Thoracic aorta (tissue), 2 donors: ENCODE data around the gene STARD10. TPM values are rescaled to one million over a fixed set of nuclear protein-coding genes. Genes with fewer than 3 reads are reported as not detected.

Source experiments
- ATAC-seq: fragments of 150-250 bp; one replicate; pipeline ENCODE4 v1.8.0; 2017; ENCODE audit warnings: low read depth; ENCODE audit not compliant: insufficient number of reproducible peaks, low FRiP score
- DNase-seq: peaks from one replicate; pipeline ENCODE4 v3.0.0-alpha.2; 2020; ENCODE audit warnings: low spot score
- H3K27ac ChIP-seq, 2 donors: fragments of 200-600 bp; sonication (generic); 1 replicate in 1 of 2; 2 replicates in 1 of 2; pipeline ENCODE4 v1.5.1; 2016; ENCODE audit warnings: mild to moderate bottlenecking in 2 of 2, moderate library complexity in 2 of 2
- H3K27me3 ChIP-seq: fragments of 200-600 bp; sonication (generic); replicated peaks from 2 replicates; pipeline ENCODE4 v1.6.0; 2016; ENCODE audit warnings: mild to moderate bottlenecking; ENCODE audit not compliant: insufficient read depth
- H3K36me3 ChIP-seq: fragments of 200-600 bp; sonication (generic); one replicate; pipeline ENCODE4 v1.5.1; 2016
- H3K4me1 ChIP-seq, 2 donors: fragments of 200-600 bp; sonication (generic); 1 replicate in 1 of 2; 2 replicates in 1 of 2; pipeline versions ENCODE4 v1.5.1 to v1.6.0; 2016; ENCODE audit warnings: low read depth in 2 of 2, mild to moderate bottlenecking in 1 of 2; ENCODE audit not compliant: control insufficient read depth in 1 of 2
- H3K4me3 ChIP-seq: fragments of 200-600 bp; sonication (generic); 2 replicates; pipeline ENCODE4 v1.5.1; 2016; ENCODE audit warnings: mild to moderate bottlenecking
- H3K9me3 ChIP-seq: fragments of 200-600 bp; sonication (generic); 2 replicates; pipeline ENCODE4 v1.5.1; 2016
- total RNA-seq, 2 donors: library from RNA; depleted of rRNA; stranded (reverse); fragments of >200 nt; gene quantifications; one replicate each; pipeline versions ENCODE4 v1.1.0 to v1.2.3, GENCODE V29; 2016
- TF ChIP-seq, protein P1 (sequence below): fragments of 200-600 bp; sonication (generic); IDR thresholded peaks from one replicate; pipeline ENCODE4 v1.5.1; 2019; ENCODE audit warnings: antibody characterized with exemption

Gene STARD10
- total RNA-seq, 2 donors from 2014 or later = 24.3 to 57.3 TPM

- Histone ChIP-seq H3K27me3 (no peaks in the 10 kb centered on the region), H3K27ac (peak overlapping the region; percentile 60 to 76), H3K36me3 (no peaks in the 10 kb centered on the region), H3K9me3 (no peaks in the 10 kb centered on the region), H3K4me1 (peaks cover 15 to 56% of the 10 kb centered on the region in 2 donors), H3K4me3 (peak overlapping the region; percentile 88)
- DNase-seq (no peak), ATAC-seq (no peak)
- TF ChIP-seq, protein P1, sequence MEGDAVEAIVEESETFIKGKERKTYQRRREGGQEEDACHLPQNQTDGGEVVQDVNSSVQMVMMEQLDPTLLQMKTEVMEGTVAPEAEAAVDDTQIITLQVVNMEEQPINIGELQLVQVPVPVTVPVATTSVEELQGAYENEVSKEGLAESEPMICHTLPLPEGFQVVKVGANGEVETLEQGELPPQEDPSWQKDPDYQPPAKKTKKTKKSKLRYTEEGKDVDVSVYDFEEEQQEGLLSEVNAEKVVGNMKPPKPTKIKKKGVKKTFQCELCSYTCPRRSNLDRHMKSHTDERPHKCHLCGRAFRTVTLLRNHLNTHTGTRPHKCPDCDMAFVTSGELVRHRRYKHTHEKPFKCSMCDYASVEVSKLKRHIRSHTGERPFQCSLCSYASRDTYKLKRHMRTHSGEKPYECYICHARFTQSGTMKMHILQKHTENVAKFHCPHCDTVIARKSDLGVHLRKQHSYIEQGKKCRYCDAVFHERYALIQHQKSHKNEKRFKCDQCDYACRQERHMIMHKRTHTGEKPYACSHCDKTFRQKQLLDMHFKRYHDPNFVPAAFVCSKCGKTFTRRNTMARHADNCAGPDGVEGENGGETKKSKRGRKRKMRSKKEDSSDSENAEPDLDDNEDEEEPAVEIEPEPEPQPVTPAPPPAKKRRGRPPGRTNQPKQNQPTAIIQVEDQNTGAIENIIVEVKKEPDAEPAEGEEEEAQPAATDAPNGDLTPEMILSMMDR = no peak
These were observed 72.6 kb downstream of the STARD10 start for GRCh38 chr11:72721276-72721675.

- peak overlapping the region in 1 of 2 donors; percentile 76 for H3K27ac ChIP-seq
- H3K4me1 ChIP-seq = peaks cover 15 to 56% of the 10 kb centered on the region in 2 donors
- DNase-seq (no peak), ATAC-seq (no peak)
- TF ChIP-seq, protein P1 = no peak
- no peaks in the 10 kb centered on the region for H3K36me3 ChIP-seq
- no peaks in the 10 kb centered on the region for H3K9me3 ChIP-seq
- no peaks in the 10 kb centered on the region for H3K27me3 ChIP-seq
- peak overlapping the region; percentile 88 for H3K4me3 ChIP-seq
These were observed 73.1 kb downstream of the STARD10 start for GRCh38 chr11:72720784-72721183.

DNA sequence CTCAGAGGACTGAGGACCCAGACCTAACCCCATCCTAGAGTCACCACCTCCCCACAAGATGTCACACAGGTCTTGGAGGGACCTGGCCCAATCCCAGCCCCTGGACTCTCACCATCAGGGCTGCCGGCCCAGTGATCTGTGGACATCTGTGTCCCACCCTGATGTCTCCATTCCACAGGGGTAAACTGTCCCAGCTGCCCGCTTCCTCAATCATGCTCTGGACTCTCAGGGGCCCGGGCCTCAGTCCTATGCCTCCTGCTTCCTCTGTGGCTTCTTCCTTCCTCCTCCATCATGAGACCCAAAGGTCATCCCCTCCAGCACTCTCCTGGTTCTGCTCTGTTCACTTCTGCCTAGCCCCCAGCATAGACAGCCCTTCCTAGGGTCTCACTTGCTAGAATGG is 73.8 kb downstream of the STARD10 start:
- Histone ChIP-seq H3K27ac (peak overlapping the region in 1 of 2 donors; percentile 76), H3K27me3 (no peaks in the 10 kb centered on the region), H3K4me1 (peaks cover 15 to 51% of the 10 kb centered on the region in 2 donors), H3K36me3 (no peaks in the 10 kb centered on the region), H3K9me3 (no peaks in the 10 kb centered on the region), H3K4me3 (peak overlapping the region; percentile 88)
- ATAC-seq (no peak), DNase-seq (no peak)
- TF ChIP-seq, protein P1 = no peak

DNA sequence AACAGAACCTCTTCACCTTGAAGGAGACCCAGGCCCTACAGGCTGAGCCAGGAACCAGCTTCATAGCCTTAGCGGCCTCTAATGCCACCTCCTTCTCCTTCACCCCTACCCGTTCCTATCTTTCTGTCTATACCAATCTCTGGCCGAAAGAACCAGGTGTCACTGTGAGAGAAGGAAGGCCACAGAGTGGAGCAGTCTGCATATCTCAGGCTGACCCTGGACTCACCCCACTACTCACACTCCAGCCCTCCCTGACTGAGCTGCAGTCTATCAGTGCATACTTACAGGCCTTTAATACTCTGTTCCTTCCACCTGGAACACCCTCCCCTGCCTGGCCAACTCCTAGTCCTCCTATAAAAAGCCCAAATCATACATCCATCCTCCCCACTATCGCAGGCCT is 74.3 kb downstream of the STARD10 start:
- ATAC-seq (no peak), DNase-seq (no peak)
- no peaks in the 10 kb centered on the region for H3K36me3 ChIP-seq
- no peaks in the 10 kb centered on the region for H3K9me3 ChIP-seq
- H3K27me3 ChIP-seq = no peaks in the 10 kb centered on the region
- H3K4me3 ChIP-seq = peak overlapping the region; percentile 88
- TF ChIP-seq, protein P1 = no peak
- H3K4me1 ChIP-seq = peaks cover 15 to 49% of the 10 kb centered on the region in 2 donors
- H3K27ac ChIP-seq = no peak overlapping the region

DNA sequence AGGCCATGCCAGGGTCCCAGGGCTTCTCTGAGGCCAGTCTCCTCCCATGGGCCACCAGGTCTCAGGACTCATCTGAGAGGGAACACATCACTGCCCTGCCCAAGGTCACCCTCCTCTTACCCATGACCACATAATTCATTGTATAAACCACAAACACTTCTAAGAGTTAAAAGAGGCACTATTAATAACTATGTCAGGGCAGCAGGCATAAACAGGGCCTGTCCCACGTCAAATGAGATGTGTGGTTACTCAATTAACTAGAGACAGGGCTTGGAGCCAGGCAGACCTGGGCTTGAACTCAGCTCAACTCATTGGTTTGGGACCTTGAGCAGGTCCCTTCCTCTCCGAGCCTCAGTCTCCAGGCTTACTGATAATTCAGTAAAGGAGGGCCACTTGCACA is 74.7 kb downstream of the STARD10 start:
- DNase-seq = no peak
- Histone ChIP-seq H3K27me3 (no peaks in the 10 kb centered on the region), H3K9me3 (no peaks in the 10 kb centered on the region), H3K4me3 (no peak overlapping the region), H3K36me3 (no peaks in the 10 kb centered on the region), H3K4me1 (peaks cover 15 to 49% of the 10 kb centered on the region in 2 donors), H3K27ac (no peak overlapping the region)
- TF ChIP-seq, protein P1 = no peak
- no peak for ATAC-seq
